ENCODE data around the gene KIRREL3.
"Not testable (repeated sequence)": the region's sequence is repeated elsewhere in the genome, so short reads cannot be mapped to it uniquely, and the experiment has no call there.

Gene KIRREL3

GRCh38 chr11:126398721-126399120 is 601.8 kb downstream of the KIRREL3 start:
- no peak for DNase-seq (ENCODE audit: low read depth)

GRCh38 chr11:126398296-126398695 is 602.3 kb downstream of the KIRREL3 start:
- no peak for DNase-seq (ENCODE audit: low read depth)

- no peak for DNase-seq (ENCODE audit: low read depth)
These were observed 603.6 kb downstream of the KIRREL3 start for GRCh38 chr11:126396965-126397364.

GRCh38 chr11:126396266-126396665 is 604.3 kb downstream of the KIRREL3 start:
- DNase-seq (ENCODE audit: low read depth): not testable (repeated sequence)

GRCh38 chr11:126395784-126396183 is 604.8 kb downstream of the KIRREL3 start:
- DNase-seq (ENCODE audit: low read depth): not testable (repeated sequence)

GRCh38 chr11:126394634-126395072 is 605.9 kb downstream of the KIRREL3 start:
- not testable (repeated sequence) for DNase-seq (ENCODE audit: low read depth)

- DNase-seq (ENCODE audit: low read depth): no peak
These were observed 606.5 kb downstream of the KIRREL3 start for GRCh38 chr11:126394036-126394435.

- no peak for DNase-seq (ENCODE audit: low read depth)
These were observed 607.4 kb downstream of the KIRREL3 start for GRCh38 chr11:126393143-126393542.

- DNase-seq (ENCODE audit: low read depth): no peak
These were observed 607.9 kb downstream of the KIRREL3 start for GRCh38 chr11:126392633-126393013.

GRCh38 chr11:126391970-126392632 is 608.5 kb downstream of the KIRREL3 start:
- DNase-seq (ENCODE audit: low read depth): no peak

- DNase-seq (ENCODE audit: low read depth): no peak
These were observed 609.1 kb downstream of the KIRREL3 start for GRCh38 chr11:126391286-126391954.

GRCh38 chr11:126390272-126390867 is 610.2 kb downstream of the KIRREL3 start:
- no peak for DNase-seq (ENCODE audit: low read depth)

- DNase-seq (ENCODE audit: low read depth): no peak
These were observed 612.7 kb downstream of the KIRREL3 start for GRCh38 chr11:126387857-126388256.

GRCh38 chr11:126386729-126387071 is 613.9 kb downstream of the KIRREL3 start:
- not testable (repeated sequence) for DNase-seq (ENCODE audit: low read depth)

GRCh38 chr11:126385991-126386728 is 614.4 kb downstream of the KIRREL3 start:
- DNase-seq (ENCODE audit: low read depth): no peak

- DNase-seq (ENCODE audit: low read depth): no peak
These were observed 616.0 kb downstream of the KIRREL3 start for GRCh38 chr11:126384449-126385070.

- no peak for DNase-seq (ENCODE audit: low read depth)
These were observed 616.9 kb downstream of the KIRREL3 start for GRCh38 chr11:126383339-126384335.

GRCh38 chr11:126382641-126383040 is 617.9 kb downstream of the KIRREL3 start:
- DNase-seq (ENCODE audit: low read depth): not testable (repeated sequence)

- not testable (repeated sequence) for DNase-seq (ENCODE audit: low read depth)
These were observed 618.6 kb downstream of the KIRREL3 start for GRCh38 chr11:126381960-126382359.

GRCh38 chr11:126380909-126381308 is 619.7 kb downstream of the KIRREL3 start:
- no peak for DNase-seq (ENCODE audit: low read depth)

- no peak for DNase-seq (ENCODE audit: low read depth)
These were observed 621.8 kb downstream of the KIRREL3 start for GRCh38 chr11:126378763-126379162.

Data from HS-5 (cell line).